GM06990 (cell line): ENCODE measurements around the gene NUAK1.

Experiments used
- DNase-seq: peaks from one replicate; pipeline ENCODE4 v3.0.0-alpha.2; 2011; ENCODE audit not compliant: insufficient read length; ENCODE audit errors: extremely low read depth
- H3K27me3 ChIP-seq: replicated peaks from 2 replicates; pipeline ENCODE4 v1.6.0; 2011; ENCODE audit warnings: low read length; ENCODE audit not compliant: control insufficient read depth, insufficient read depth
- H3K36me3 ChIP-seq: 2 replicates; pipeline ENCODE4 v1.5.1; 2011; ENCODE audit warnings: low read length; ENCODE audit not compliant: control insufficient read depth, insufficient read depth
- H3K4me3 ChIP-seq: replicated peaks from 2 replicates; pipeline ENCODE4 v1.5.1; 2011; ENCODE audit warnings: low read depth, mild to moderate bottlenecking, control low read depth, low read length
- TF ChIP-seq, protein P1 (sequence below): IDR thresholded peaks from 2 replicates; pipeline ENCODE4 v1.5.1; 2011; ENCODE audit warnings: low read length, control low read depth, mild to moderate bottlenecking, inconsistent platforms; ENCODE audit not compliant: insufficient read depth, poor library complexity, severe bottlenecking

The NUAK1 gene

DNA sequence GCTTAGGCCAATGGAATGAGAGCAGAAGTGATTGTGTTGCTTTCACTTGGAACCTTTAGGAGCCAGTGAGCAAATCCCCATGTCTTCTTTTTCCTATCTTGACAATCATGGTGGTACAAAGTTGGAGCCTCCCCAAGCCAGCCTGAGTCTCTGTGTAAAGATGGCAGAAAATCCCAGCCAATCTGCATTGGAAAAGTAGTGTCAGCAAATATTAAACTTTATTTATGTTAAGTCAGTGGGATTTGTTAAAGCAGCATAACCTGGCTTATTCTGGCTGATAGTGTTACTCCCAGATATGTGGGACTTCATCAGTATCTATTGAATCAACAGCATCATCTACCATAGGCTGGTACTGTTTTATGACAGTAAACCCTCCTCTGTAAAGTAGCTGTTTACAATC is 2.2 kb upstream of the NUAK1 start:
- Histone ChIP-seq H3K36me3 (no peaks in the 10 kb centered on the region), H3K27me3 (no peaks in the 10 kb centered on the region; the same call in 1 of the 2 replicates), H3K4me3 (no peak overlapping the region)
- DNase-seq = no peak
- TF ChIP-seq, protein P1, sequence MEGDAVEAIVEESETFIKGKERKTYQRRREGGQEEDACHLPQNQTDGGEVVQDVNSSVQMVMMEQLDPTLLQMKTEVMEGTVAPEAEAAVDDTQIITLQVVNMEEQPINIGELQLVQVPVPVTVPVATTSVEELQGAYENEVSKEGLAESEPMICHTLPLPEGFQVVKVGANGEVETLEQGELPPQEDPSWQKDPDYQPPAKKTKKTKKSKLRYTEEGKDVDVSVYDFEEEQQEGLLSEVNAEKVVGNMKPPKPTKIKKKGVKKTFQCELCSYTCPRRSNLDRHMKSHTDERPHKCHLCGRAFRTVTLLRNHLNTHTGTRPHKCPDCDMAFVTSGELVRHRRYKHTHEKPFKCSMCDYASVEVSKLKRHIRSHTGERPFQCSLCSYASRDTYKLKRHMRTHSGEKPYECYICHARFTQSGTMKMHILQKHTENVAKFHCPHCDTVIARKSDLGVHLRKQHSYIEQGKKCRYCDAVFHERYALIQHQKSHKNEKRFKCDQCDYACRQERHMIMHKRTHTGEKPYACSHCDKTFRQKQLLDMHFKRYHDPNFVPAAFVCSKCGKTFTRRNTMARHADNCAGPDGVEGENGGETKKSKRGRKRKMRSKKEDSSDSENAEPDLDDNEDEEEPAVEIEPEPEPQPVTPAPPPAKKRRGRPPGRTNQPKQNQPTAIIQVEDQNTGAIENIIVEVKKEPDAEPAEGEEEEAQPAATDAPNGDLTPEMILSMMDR = no peak

GRCh38 chr12:106140223-106140986 is 1.7 kb upstream of the NUAK1 start:
- TF ChIP-seq, protein P1 = no peak
- DNase-seq = no peak
- no peak overlapping the region for H3K4me3 ChIP-seq
- no peaks in the 10 kb centered on the region for H3K36me3 ChIP-seq
- no peaks in the 10 kb centered on the region; the same call in 1 of the 2 replicates for H3K27me3 ChIP-seq

DNA sequence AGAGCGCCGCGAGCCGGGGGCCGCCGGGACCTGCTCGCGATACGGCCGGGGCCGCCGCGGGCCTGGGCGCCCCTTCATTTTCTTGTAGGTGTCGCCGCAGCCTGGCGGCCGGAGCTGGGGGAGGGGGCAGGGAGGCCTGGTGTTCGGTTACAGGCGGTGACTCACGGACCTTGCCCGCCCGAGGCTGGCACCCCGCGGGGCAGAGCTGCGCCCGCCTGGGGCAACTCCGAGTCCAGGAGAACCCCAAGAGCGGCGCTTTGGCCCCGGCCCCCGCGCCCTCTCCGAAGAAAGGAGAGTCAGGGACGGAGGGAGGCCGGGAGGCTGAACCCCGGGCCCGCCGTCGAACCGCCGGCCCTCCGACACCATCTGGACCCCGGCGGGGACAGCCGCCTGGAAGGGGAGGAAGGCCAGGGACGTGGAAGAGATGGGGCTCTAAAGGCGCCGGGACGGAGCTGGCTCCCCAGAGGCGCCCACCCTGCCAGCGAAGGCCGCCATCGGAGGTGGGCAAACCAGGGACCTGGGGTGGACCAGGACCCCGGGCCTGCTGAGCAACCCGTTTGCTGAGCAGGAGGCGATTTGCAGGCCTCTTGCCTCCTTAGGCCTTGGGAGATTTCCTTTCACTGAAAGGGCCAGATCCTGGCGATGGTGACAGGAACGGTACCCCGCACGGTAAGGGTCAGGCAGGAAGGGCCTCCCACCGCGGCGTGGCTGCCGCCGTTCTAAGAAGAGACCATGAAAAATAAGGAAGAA is 843 bp upstream of the NUAK1 start:
- TF ChIP-seq, protein P1 = no peak
- Histone ChIP-seq H3K4me3 (no peak overlapping the region; the same call in 1 of the 2 replicates), H3K27me3 (no peaks in the 10 kb centered on the region; the same call in 1 of the 2 replicates), H3K36me3 (no peaks in the 10 kb centered on the region)
- no peak for DNase-seq

DNA sequence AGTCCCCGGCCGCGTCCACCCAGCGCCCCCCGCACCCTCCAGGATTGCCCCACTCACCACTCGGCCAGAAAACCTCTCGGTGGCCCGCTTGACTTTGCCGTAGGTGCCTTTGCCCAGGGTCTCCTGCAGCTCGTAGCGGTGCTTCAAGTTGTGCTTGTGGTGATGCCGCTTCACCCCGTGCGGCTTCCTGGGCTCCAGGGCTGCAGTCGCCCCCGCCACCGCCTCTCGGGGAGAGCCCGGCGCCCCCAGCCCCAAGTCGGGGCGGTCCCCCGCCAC is 459 bp downstream of the NUAK1 start:
- H3K27me3 ChIP-seq = no peaks in the 10 kb centered on the region; the same call in 1 of the 2 replicates

DNA sequence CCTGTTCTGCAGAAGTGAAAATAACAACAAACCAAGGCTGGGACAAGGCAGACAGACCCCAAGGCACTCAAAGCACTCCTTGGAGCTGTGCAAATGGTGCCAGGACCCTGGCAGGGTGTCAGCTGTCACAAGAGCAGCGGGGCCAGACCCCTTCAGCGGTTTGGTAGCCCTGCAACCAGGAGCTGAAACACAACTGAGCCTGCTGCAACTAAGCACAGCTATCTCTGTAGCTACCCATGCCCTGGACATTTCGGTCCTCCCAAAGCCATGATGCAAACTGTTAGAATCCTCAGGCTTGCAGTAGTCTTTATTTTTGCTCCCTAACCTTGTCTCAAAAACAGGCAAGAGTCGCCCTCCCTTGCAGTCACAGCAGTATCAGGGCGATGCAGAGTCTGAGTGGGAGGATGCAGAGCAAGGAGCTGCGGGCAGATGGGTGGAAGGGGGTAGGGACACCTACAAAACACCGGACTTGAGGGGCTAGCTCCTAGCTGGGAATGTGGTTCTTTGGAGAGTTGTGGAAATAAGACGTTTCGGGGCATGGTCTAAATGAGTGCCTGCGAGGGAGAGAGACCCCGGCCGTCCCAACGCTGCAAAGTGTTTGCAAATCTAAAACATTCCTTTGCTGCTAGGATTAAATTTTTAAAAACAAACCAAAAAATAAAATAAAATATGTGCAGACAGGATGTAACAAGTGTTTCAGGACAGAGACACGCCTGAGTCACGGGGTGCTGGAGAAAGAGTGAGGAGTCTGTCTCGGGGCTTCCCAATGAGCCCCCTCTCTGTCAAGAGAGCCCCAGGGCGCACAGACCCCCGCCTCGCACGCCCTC is 1.0 kb downstream of the NUAK1 start:
- Histone ChIP-seq H3K27me3 (no peaks in the 10 kb centered on the region; the same call in 1 of the 2 replicates), H3K4me3 (no peak overlapping the region), H3K36me3 (no peaks in the 10 kb centered on the region)
- TF ChIP-seq, protein P1 = no peak
- no peak for DNase-seq

More for the DNA sequence above, 459 bp downstream of the NUAK1 start:
- H3K36me3 ChIP-seq = no peaks in the 10 kb centered on the region
- TF ChIP-seq, protein P1 = no peak
- H3K4me3 ChIP-seq = no peak overlapping the region
- DNase-seq = no peak
